Stimulated activated CD4-positive, alpha-beta T cell treated with anti-CD3 and anti-CD28 coated beads, Interleukin-4, amount 100 ng/mL, for 4 hours (primary cell): Measurements from ENCODE around the gene ATP5PO.
A peak's percentile ranks its signal among the peaks of the same experiment; 100 is the strongest.
"Not testable (repeated sequence)": the region's sequence is repeated elsewhere in the genome, so short reads cannot be mapped to it uniquely, and the experiment has no call there.

ENCODE experiments used
- DNase-seq, 2 experiments: peaks; one replicate each; pipeline ENCODE4 v3.0.0-alpha.2; 2020

Gene ATP5PO

GRCh38 chr21:33897739-33898138 lies 17.9 kb downstream of the ATP5PO start:
- DNase-seq: no peak

- no peak for DNase-seq
Observed at GRCh38 chr21:33897098-33897497, 18.5 kb downstream of the ATP5PO start.

- DNase-seq: no peak
Observed at GRCh38 chr21:33896691-33897090, 18.9 kb downstream of the ATP5PO start.

- no peak for DNase-seq
Observed at GRCh38 chr21:33895356-33895755, 20.2 kb downstream of the ATP5PO start.

DNA sequence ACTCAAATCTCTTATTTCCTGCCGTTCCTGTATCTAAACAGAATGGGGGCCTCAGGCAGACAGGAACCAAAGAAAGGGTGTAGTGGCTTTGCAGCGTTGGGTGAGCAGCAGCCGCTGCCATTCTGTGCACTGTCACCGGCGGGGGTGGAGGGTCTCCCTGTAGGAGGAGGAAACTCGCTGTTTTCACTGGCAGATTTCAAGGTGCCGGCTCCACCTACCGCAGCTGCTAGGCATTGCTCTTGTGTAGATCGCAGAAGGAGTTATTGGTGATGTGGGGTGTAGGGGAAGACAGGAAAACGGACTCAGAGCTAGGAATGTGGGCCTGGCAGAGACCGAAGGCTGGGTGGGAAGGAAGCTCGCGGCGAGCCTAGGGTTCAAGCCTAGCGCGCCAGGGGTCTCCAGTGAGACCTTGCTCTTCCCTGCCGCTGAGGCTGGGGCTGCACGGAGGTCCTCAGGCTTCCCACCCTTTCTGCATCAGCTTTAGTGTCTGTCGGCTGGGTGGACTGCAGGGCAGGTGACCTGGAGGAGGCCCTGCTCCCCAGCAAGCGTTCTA lies 20.8 kb downstream of the ATP5PO start:
- DNase-seq: peak; percentile 69 to 71

DNA sequence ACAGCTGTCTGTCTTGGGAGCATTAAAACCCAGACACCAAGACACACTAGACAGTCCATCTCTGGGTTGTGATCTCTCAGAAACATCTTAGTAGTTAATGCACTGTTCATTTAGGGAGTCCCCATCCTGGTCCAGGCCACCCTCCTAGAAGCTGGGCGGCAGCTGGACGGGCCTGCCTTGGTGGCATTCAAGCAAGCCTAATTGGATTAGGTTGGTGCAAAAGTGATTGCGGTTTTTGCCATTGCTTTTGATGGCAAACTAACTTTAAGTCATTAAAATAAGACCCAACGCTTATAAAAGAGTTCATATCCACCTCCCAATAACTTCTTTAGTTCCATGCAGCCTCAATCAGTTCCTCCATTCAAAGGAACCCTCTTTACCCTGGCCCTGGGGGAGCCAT lies 21.7 kb downstream of the ATP5PO start:
- no peak for DNase-seq

GRCh38 chr21:33892853-33893252 lies 22.8 kb downstream of the ATP5PO start:
- no peak for DNase-seq

GRCh38 chr21:33890187-33890586 lies 25.4 kb downstream of the ATP5PO start:
- no peak for DNase-seq

GRCh38 chr21:33886321-33886720 lies 29.3 kb downstream of the ATP5PO start:
- DNase-seq: no peak

DNA sequence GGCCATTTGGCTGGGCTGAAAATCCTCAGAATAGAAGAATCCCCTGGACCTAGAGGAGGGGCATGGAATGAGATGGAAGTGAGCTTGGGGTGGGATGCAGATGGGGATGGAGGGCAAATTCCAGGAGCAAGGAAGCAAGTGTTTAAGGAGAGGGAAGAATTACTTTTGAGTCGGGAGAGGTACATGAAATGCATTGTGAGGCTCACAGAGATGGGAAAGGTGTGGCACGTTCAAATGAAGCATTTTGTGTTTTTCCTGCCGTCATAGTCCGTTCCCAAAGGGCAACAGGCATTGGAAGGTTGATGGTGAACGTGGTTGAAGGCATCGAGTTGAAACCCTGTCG lies 30.5 kb downstream of the ATP5PO start:
- no peak for DNase-seq

GRCh38 chr21:33884376-33885171 lies 31.0 kb downstream of the ATP5PO start:
- no peak for DNase-seq

- DNase-seq: no peak
Observed at GRCh38 chr21:33883118-33883517, 32.5 kb downstream of the ATP5PO start.

- DNase-seq: no peak
Observed at GRCh38 chr21:33881689-33882440, 33.7 kb downstream of the ATP5PO start.

GRCh38 chr21:33880626-33881025 lies 35.0 kb downstream of the ATP5PO start:
- DNase-seq: no peak

DNA sequence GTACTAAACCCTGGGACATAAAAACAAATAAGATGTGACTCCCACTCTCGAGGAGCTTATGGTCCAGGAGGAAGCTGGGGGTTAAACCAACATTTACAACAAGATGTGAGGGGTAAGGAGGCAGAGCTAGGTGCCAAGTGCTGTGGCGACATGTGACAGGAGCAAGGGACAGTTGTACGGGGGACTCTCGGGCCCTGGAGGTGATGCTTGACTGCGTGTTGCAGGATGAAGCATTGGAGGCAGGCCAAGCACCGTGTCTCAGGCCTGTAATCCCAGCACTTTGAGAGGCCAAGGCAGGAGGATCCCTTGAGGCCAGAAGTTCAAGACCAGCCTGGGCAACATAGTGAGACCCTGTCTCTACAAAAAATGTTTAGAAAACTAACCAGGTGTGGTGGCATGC lies 36.8 kb downstream of the ATP5PO start:
- no peak for DNase-seq

DNA sequence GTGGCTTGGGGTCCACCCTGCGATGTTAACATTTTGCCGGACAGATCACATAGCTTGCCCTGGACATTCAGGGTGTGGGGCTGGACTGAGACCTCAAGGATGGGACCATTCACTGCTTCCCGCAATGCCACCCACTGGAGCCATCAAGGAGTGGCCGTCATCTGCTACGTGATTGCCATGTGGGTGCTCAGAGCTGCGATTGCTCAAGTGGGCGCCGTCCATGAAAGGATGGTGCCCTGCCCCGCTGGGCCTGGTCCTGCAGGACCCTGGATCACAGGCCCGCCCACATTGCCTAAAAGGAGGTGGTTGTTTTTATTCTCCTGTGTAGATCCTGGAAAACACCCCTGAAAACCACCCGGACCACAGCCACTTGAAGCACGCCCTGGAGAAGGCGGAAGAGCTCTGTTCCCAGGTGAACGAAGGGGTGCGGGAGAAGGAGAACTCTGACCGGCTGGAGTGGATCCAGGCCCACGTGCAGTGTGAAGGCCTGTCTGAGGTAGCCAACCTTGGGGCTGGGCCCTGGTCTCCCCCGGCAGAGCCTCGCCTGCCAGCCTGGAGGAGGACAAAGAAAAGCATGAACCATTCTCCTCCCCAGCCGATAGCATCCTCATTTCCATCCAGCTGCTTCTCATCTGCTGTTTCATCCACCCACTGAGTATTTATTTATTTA lies 40.4 kb downstream of the ATP5PO start:
- no peak for DNase-seq

- no peak for DNase-seq
Observed at GRCh38 chr21:33874161-33874560, 41.4 kb downstream of the ATP5PO start.

DNA sequence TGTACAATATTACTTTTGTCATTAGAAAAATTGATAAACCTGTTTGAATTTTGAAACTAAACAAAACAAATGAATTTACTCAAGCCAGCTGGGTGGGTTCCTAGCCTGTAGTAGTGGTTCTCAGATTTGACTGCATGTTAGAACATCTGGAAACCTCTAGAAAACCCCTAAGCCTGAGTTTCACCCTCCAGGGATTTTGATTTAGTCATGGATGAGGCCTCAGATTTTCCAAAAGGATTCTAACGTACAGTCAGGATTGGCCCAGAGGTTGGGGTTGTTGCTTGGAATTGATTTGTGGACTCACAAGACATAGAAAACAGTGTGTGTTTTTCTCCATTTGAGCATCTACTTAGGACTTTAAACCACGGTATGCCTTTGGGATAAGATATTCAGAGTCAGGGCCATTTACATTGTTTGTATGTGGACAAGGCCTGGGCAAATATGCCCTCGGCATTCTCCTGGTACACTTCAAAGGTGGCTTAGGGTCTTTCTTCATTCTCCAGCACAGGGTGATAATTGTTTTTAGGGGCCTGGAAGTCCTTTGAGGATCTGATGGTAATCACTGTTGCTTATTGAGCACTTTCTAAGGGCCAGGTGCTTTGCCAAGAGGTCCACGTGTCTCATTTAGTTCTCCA lies 42.6 kb downstream of the ATP5PO start:
- DNase-seq: no peak

DNA sequence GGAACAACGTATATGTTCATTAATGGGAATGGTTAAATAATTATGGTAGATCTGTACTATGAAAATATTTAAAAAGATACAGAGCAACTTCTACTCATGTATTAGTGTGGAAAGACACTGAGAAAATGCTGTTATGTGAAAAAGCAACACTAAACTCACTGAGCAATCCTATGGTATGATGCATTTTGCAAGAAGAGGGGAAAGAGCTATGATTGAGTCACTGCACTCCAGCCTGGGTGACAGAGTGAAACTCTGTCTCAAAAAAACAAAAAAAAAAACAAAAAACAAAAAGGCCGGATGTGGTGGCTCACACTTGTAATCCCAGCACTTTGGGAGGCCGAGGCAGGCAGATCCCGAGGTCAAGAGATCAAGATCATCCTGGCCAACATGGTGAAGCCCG lies 44.4 kb downstream of the ATP5PO start:
- DNase-seq: no peak

DNA sequence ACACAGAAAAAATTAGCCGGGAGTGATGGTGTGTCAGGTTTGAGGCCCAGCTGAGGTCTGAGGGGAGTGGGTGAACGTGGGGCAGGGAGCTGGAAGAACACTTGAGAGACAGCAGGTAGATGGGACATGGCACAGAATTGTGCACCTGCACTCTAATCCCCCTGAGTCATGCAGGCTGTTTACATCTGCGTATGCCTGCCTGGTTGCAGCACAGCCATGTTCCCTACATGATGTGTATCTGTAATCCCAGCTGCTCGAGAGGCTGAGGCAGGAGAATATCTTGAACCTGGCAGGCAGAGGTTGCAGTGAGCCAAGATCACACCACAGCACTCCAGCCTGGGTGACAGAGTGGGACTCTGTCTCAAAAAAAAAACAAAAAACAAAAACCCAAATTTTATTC lies 44.8 kb downstream of the ATP5PO start:
- DNase-seq: no peak

GRCh38 chr21:33869873-33870272 lies 45.7 kb downstream of the ATP5PO start:
- no peak for DNase-seq

- not testable (repeated sequence) for DNase-seq
Observed at GRCh38 chr21:33867868-33868267, 47.7 kb downstream of the ATP5PO start.

DNA sequence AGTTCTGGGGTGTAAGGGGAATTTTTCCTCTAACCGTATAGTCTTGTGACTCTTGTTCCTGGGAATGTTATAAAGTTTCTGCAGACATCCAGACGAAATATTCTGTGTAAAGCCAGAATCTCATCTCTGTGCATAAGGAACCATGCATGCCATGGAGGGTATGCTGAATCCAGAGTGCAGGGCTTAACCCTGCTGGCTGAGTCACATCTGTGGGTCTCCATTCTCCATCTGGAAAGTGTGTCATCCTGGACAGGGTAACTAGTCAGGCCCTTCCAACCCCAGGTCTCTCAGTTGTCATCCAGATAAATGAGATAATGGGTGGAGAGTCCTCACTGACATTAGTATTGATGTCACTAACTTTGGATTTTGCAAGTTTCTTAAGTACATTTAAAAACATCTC lies 48.8 kb downstream of the ATP5PO start:
- DNase-seq: no peak
